K562 (cell line): ENCODE data around the gene FKBP2. TPM values are rescaled to one million over a fixed set of nuclear protein-coding genes. Genes with fewer than 3 reads are reported as not detected.

ENCODE experiments used
- DIDO1 ChIP-seq: fragments of 450-650 bp; IDR thresholded peaks from 2 replicates; pipeline ENCODE4 v1.6.1; 2016; ENCODE audit warnings: low read depth, missing biosample characterization, missing genetic modification characterization
- DNMT1 ChIP-seq: fragments of 450-650 bp; IDR thresholded peaks from 2 replicates; pipeline ENCODE4 v1.6.1; 2016; ENCODE audit warnings: antibody characterized with exemption, mild to moderate bottlenecking
- GTF2F1 ChIP-seq: IDR thresholded peaks from 2 replicates; pipeline ENCODE4 v1.6.1; 2011; ENCODE audit warnings: low read depth, low read length, improper control_type of control experiment
- HDGF ChIP-seq: fragments of 450-650 bp; IDR thresholded peaks from 2 replicates; pipeline ENCODE4 v1.6.1; 2016
- KAT8 ChIP-seq: fragments of 450-650 bp; IDR thresholded peaks from 2 replicates; pipeline ENCODE4 v1.6.1; 2016; ENCODE audit warnings: low read depth, mild to moderate bottlenecking
- NELFE ChIP-seq: IDR thresholded peaks from 2 replicates; pipeline ENCODE4 v1.6.1; 2011; ENCODE audit warnings: mild to moderate bottlenecking; ENCODE audit not compliant: insufficient read depth, insufficient read length
- NEUROD1 ChIP-seq: fragments of 150-350 bp; IDR thresholded peaks from 2 replicates; pipeline ENCODE4 v1.6.1; 2014; ENCODE audit warnings: borderline replicate concordance, low read length, low read depth; ENCODE audit not compliant: partially characterized antibody
- NFE2L1 ChIP-seq: fragments of 450-650 bp; IDR thresholded peaks from 2 replicates; pipeline ENCODE4 v1.6.1; 2016; ENCODE audit warnings: missing genetic modification characterization, low read depth, mild to moderate bottlenecking, missing compliant biosample characterization, moderate library complexity, borderline replicate concordance
- NR4A1 ChIP-seq, 2 experiments: fragments of 250-450 bp in 1 of 2; fragments of 450-650 bp in 1 of 2; sonication (Bioruptor Pico) in 1 of 2; IDR thresholded peaks; 2 replicates each; pipeline versions ENCODE4 v1.4.0 to v1.6.1; 2016 to 2020; ENCODE audit warnings: mild to moderate bottlenecking in 2 of 2, missing compliant biosample characterization in 1 of 2, missing genetic modification characterization in 1 of 2, moderate library complexity in 1 of 2
- RFX7 ChIP-seq: fragments of 250-450 bp; sonication (Bioruptor Pico); IDR thresholded peaks from 2 replicates; pipeline ENCODE4 v1.5.1; 2021; ENCODE audit warnings: mild to moderate bottlenecking
- SNAPC5 ChIP-seq: fragments of 250-450 bp; sonication (Bioruptor Pico); IDR thresholded peaks from 2 replicates; pipeline ENCODE4 v1.8.0; 2021; ENCODE audit warnings: moderate library complexity, mild to moderate bottlenecking, inconsistent platforms
- ZBTB7A ChIP-seq: IDR thresholded peaks from 2 replicates; pipeline ENCODE4 v1.6.1; 2011; ENCODE audit warnings: low read depth, mild to moderate bottlenecking, low read length, moderate library complexity, borderline replicate concordance; ENCODE audit not compliant: control insufficient read depth
- ZKSCAN1 ChIP-seq: fragments of 150-350 bp; IDR thresholded peaks from 2 replicates; pipeline ENCODE4 v1.6.1; 2016; ENCODE audit warnings: low read depth, low read length
- polyA plus RNA-seq, 8 experiments: library from polyadenylated mRNA; depleted of rRNA in 4 of 8; stranded (reverse) in 5 of 8; unstranded in 3 of 8; fragments of >200 nt; fragmentation: Nextera tagmentation in 2 of 8; fragmentation: Illumina TruSeq in 1 of 8; extraction: Ambion mirVana in 2 of 8; extraction: Trizol in 1 of 8; gene quantifications; 2 replicates each; pipeline versions ENCODE4 v1.2.1 to v1.2.3, GENCODE V29; 2011 to 2014; ENCODE audit warnings: inconsistent platforms in 1 of 8, missing spikeins in 1 of 8
- total RNA-seq, 7 experiments: library from RNA; depleted of rRNA in 6 of 7; stranded (reverse); fragments of >200 nt in 6 of 7; fragmentation: Illumina TruSeq in 2 of 7; extraction: Trizol in 2 of 7; gene quantifications; 2 replicates each; pipeline versions ENCODE4 v1.2.1 to v1.2.3, GENCODE V29; 2011 to 2021; ENCODE audit warnings: low replicate concordance in 1 of 7
- TF ChIP-seq, protein P1 (sequence below): sonication (generic); formaldehyde crosslinking; IDR thresholded peaks from 2 replicates; pipeline ENCODE4 v1.8.0; 2023; ENCODE audit warnings: missing genetic modification reagents, mild to moderate bottlenecking, borderline replicate concordance
- TF ChIP-seq, protein P2 (sequence below): IDR thresholded peaks from 2 replicates; pipeline ENCODE4 v1.6.1; 2011; ENCODE audit warnings: borderline replicate concordance, low read depth, mild to moderate bottlenecking, moderate library complexity, low read length; ENCODE audit not compliant: insufficient read depth, poor library complexity, severe bottlenecking
- TF ChIP-seq, protein P3 (sequence below), 2 experiments: fragments of 250-450 bp in 1 of 2; fragments of 450-650 bp in 1 of 2; sonication (Bioruptor Pico) in 1 of 2; IDR thresholded peaks; 2 replicates each; pipeline versions ENCODE4 v1.6.1 to v1.8.0; 2016 to 2021; ENCODE audit warnings: mild to moderate bottlenecking in 2 of 2, moderate library complexity in 2 of 2, missing compliant biosample characterization in 1 of 2, missing genetic modification characterization in 1 of 2

FKBP2 gene
- total and polyA plus RNA-seq, 9 of the 15 experiments (the other 6 are each of a cell fraction or from before 2014, with no cell fraction given), result 3.5 to 151 (median 58.1) TPM

- TF ChIP-seq DIDO1 (tag) (peak; percentile 45; the same call in 1 of the 2 replicates), NELFE (no peak), GTF2F1 (no peak), RFX7 (CRISPR knock-in tag) (0 out of 2 replicates have a peak, but pooled peaks have one; percentile 74), NEUROD1 (no peak), DNMT1 (no peak), SNAPC5 (CRISPR knock-in tag) (no peak), ZBTB7A (peak; percentile 83; the same call in 1 of the 2 replicates), KAT8 (no peak), NR4A1 (CRISPR knock-in tag; IDR thresholded peaks at IDR 0.05) (0 out of 2 replicates have a peak, but pooled peaks have one; percentile 33), NR4A1 (tag; IDR thresholded peaks at IDR 0.05) (no peak), ZKSCAN1 (no peak), NFE2L1 (tag) (no peak), HDGF (no peak)
- TF ChIP-seq, protein P1, sequence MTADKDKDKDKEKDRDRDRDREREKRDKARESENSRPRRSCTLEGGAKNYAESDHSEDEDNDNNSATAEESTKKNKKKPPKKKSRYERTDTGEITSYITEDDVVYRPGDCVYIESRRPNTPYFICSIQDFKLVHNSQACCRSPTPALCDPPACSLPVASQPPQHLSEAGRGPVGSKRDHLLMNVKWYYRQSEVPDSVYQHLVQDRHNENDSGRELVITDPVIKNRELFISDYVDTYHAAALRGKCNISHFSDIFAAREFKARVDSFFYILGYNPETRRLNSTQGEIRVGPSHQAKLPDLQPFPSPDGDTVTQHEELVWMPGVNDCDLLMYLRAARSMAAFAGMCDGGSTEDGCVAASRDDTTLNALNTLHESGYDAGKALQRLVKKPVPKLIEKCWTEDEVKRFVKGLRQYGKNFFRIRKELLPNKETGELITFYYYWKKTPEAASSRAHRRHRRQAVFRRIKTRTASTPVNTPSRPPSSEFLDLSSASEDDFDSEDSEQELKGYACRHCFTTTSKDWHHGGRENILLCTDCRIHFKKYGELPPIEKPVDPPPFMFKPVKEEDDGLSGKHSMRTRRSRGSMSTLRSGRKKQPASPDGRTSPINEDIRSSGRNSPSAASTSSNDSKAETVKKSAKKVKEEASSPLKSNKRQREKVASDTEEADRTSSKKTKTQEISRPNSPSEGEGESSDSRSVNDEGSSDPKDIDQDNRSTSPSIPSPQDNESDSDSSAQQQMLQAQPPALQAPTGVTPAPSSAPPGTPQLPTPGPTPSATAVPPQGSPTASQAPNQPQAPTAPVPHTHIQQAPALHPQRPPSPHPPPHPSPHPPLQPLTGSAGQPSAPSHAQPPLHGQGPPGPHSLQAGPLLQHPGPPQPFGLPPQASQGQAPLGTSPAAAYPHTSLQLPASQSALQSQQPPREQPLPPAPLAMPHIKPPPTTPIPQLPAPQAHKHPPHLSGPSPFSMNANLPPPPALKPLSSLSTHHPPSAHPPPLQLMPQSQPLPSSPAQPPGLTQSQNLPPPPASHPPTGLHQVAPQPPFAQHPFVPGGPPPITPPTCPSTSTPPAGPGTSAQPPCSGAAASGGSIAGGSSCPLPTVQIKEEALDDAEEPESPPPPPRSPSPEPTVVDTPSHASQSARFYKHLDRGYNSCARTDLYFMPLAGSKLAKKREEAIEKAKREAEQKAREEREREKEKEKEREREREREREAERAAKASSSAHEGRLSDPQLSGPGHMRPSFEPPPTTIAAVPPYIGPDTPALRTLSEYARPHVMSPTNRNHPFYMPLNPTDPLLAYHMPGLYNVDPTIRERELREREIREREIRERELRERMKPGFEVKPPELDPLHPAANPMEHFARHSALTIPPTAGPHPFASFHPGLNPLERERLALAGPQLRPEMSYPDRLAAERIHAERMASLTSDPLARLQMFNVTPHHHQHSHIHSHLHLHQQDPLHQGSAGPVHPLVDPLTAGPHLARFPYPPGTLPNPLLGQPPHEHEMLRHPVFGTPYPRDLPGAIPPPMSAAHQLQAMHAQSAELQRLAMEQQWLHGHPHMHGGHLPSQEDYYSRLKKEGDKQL (CRISPR knock-in tag), result no peak
- TF ChIP-seq, protein P2, sequence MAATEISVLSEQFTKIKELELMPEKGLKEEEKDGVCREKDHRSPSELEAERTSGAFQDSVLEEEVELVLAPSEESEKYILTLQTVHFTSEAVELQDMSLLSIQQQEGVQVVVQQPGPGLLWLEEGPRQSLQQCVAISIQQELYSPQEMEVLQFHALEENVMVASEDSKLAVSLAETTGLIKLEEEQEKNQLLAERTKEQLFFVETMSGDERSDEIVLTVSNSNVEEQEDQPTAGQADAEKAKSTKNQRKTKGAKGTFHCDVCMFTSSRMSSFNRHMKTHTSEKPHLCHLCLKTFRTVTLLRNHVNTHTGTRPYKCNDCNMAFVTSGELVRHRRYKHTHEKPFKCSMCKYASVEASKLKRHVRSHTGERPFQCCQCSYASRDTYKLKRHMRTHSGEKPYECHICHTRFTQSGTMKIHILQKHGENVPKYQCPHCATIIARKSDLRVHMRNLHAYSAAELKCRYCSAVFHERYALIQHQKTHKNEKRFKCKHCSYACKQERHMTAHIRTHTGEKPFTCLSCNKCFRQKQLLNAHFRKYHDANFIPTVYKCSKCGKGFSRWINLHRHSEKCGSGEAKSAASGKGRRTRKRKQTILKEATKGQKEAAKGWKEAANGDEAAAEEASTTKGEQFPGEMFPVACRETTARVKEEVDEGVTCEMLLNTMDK, result peak; percentile 23
- TF ChIP-seq, protein P3, sequence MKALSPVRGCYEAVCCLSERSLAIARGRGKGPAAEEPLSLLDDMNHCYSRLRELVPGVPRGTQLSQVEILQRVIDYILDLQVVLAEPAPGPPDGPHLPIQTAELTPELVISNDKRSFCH (CRISPR knock-in tag; IDR thresholded peaks at IDR 0.05), result no peak
- TF ChIP-seq, protein P3 (tag; IDR thresholded peaks at IDR 0.05), result 0 out of 2 replicates have a peak, but pooled peaks have one; percentile 23
Measured at GRCh38 chr11:64284962-64285884, 44.3 kb downstream of the FKBP2 start, which contains the start of gene GPR137 (continued).
